K562 (cell line): ENCODE results near the gene RGS3. TPM values are rescaled to one million over a fixed set of nuclear protein-coding genes. Genes with fewer than 3 reads are reported as not detected.

Experiments
- ATAC-seq: fragments of 200-7000 bp; cut with Tn5 transposase; 3 replicates; pipeline ENCODE4 v1.9.1; 2020; ENCODE audit warnings: moderate library complexity
- BruUV-seq: library from RNA; stranded (reverse); fragments of 400-500 nt; replicated peaks from 2 replicates; lab custom pipeline; 2021; lab: Mats Ljungman, UMichigan
- CTCF ChIA-PET: fragments of 300-600 bp; formaldehyde crosslinking; extraction: SDS; loops from one replicate; lab custom pipeline; 2021; ENCODE audit warnings: low intra/inter-chr PET ratio; lab: Yijun Ruan, JAX
- POLR2A ChIA-PET: fragments of 300-600, 350-650 bp; sonication (Branson Sonifier 250); formaldehyde crosslinking; extraction: SDS; loops from one replicate; lab custom pipeline; 2021; ENCODE audit warnings: antibody characterized with exemption, inconsistent platforms; lab: Yijun Ruan, JAX
- DNase-seq, 4 experiments: peaks; one replicate each; pipeline versions ENCODE4 v3.0.0 to v3.0.0-alpha.2; 2011 to 2018; ENCODE audit warnings: low spot score in 3 of 4, mixed read lengths in 3 of 4; ENCODE audit errors: extremely low read depth in 1 of 4
- FAIRE-seq: peaks from 2 replicates; lab custom pipeline; 2011; peaks lifted over from hg19 to GRCh38; lab: Jason Lieb, UNC
- H2AFZ ChIP-seq: 2 replicates; pipeline ENCODE4 v1.6.0; 2011; ENCODE audit warnings: low read depth, low read length, control low read depth, inconsistent platforms
- H3K27ac ChIP-seq: fragments of 200-600 bp; 3 replicates; pipeline ENCODE4 v1.8.0; 2011; ENCODE audit warnings: low read depth, mild to moderate bottlenecking, control low read depth, inconsistent platforms, low read length, moderate library complexity, mixed read lengths; ENCODE audit errors: extremely low read depth
- H3K27me3 ChIP-seq, 2 experiments: fragments of 300-600 bp in 1 of 2; 2 replicates in 1 of 2; 3 replicates in 1 of 2; pipeline versions ENCODE4 v1.6.0 to v1.8.0; 2011; ENCODE audit warnings: inconsistent platforms in 2 of 2, low read length in 2 of 2, mild to moderate bottlenecking in 1 of 2, mixed read lengths in 1 of 2, moderate library complexity in 1 of 2; ENCODE audit not compliant: control insufficient read depth in 2 of 2, insufficient read depth in 2 of 2
- H3K36me3 ChIP-seq: fragments of 300-600 bp; 3 replicates; pipeline ENCODE4 v1.8.0; 2011; ENCODE audit warnings: mild to moderate bottlenecking, low read length, inconsistent platforms; ENCODE audit not compliant: control insufficient read depth, insufficient read depth
- H3K4me1 ChIP-seq, 2 experiments: fragments of 200-600 bp in 1 of 2; replicated peaks in 1 of 2; 2 replicates in 1 of 2; 3 replicates in 1 of 2; pipeline versions ENCODE4 v1.5.1 to v1.8.0; 2011; ENCODE audit warnings: inconsistent platforms in 2 of 2, low read length in 2 of 2, mild to moderate bottlenecking in 1 of 2, mixed read lengths in 1 of 2, moderate library complexity in 1 of 2; ENCODE audit not compliant: control insufficient read depth in 2 of 2, insufficient read depth in 2 of 2
- H3K4me2 ChIP-seq: 2 replicates; pipeline ENCODE4 v1.6.1; 2011; ENCODE audit warnings: low read length, control low read depth, inconsistent platforms, mixed read lengths; ENCODE audit not compliant: insufficient read depth
- H3K4me3 ChIP-seq: fragments of 200-600 bp; sonication (generic), shearing (Covaris generic); 2 replicates; pipeline ENCODE4 v1.5.1; 2016; ENCODE audit warnings: control low read depth, inconsistent platforms
- H3K79me2 ChIP-seq: fragments of 200-600 bp; 3 replicates; pipeline ENCODE4 v1.8.0; 2011; ENCODE audit warnings: low read length, inconsistent platforms; ENCODE audit not compliant: control insufficient read depth, insufficient read depth
- H3K9ac ChIP-seq, 2 experiments: 2 replicates each; pipeline versions ENCODE4 v1.6.0 to v1.6.1; 2011; ENCODE audit warnings: low read depth in 2 of 2, low read length in 2 of 2, control low read depth in 1 of 2, inconsistent platforms in 1 of 2, mild to moderate bottlenecking in 1 of 2, mixed read lengths in 1 of 2; ENCODE audit not compliant: insufficient read depth in 1 of 2
- H3K9me1 ChIP-seq: one replicate; pipeline ENCODE4 v1.6.0; 2011; ENCODE audit warnings: inconsistent platforms, mild to moderate bottlenecking, low read length, moderate library complexity; ENCODE audit not compliant: control insufficient read depth, insufficient read depth
- H3K9me3 ChIP-seq: replicated peaks from 2 replicates; pipeline ENCODE4 v1.5.1; 2011; ENCODE audit warnings: low read depth, low read length, inconsistent platforms; ENCODE audit not compliant: control insufficient read depth, insufficient read depth
- H4K20me1 ChIP-seq: replicated peaks from 2 replicates; pipeline ENCODE4 v1.6.1; 2011; ENCODE audit warnings: low read length, inconsistent platforms, mixed read lengths; ENCODE audit not compliant: control insufficient read depth, insufficient read depth
- ARHGAP35 ChIP-seq: fragments of 450-650 bp; IDR thresholded peaks from 2 replicates; pipeline ENCODE4 v1.6.1; 2018; ENCODE audit not compliant: partially characterized antibody
- ARID2 ChIP-seq: fragments of 450-650 bp; IDR thresholded peaks from 2 replicates; pipeline ENCODE4 v1.6.1; 2017; ENCODE audit warnings: antibody characterized with exemption, mild to moderate bottlenecking
- BHLHE40 ChIP-seq: IDR thresholded peaks from 2 replicates; pipeline ENCODE4 v1.6.1; 2011; ENCODE audit warnings: low read length, improper control_type of control experiment
- CHD2 ChIP-seq: IDR thresholded peaks from 2 replicates; pipeline ENCODE4 v1.6.1; 2011; ENCODE audit warnings: low read depth, low read length
- CSDE1 ChIP-seq, 2 experiments: fragments of 450-650 bp; IDR thresholded peaks; 2 replicates each; pipeline ENCODE4 v1.6.1; 2016; ENCODE audit warnings: mild to moderate bottlenecking in 1 of 2
- PHF20 ChIP-seq: fragments of 450-650 bp; IDR thresholded peaks from 2 replicates; pipeline ENCODE4 v1.6.1; 2018; ENCODE audit not compliant: partially characterized antibody
- POLR2H ChIP-seq: IDR thresholded peaks from 2 replicates; pipeline ENCODE4 v1.6.1; 2016; ENCODE audit warnings: missing genetic modification characterization, low read depth, mild to moderate bottlenecking, control low read depth, missing compliant biosample characterization, moderate library complexity
- PTTG1 ChIP-seq: fragments of 450-650 bp; IDR thresholded peaks from 2 replicates; pipeline ENCODE4 v1.6.1; 2016; ENCODE audit warnings: low read depth, mild to moderate bottlenecking, missing genetic modification characterization, missing compliant biosample characterization
- TCF7L2 ChIP-seq: fragments of 150-350 bp; IDR thresholded peaks from 2 replicates; pipeline ENCODE4 v1.6.1; 2016; ENCODE audit warnings: low read depth, mild to moderate bottlenecking, low read length, moderate library complexity
- TSC22D4 ChIP-seq: fragments of 450-650 bp; IDR thresholded peaks from 2 replicates; pipeline ENCODE4 v1.6.1; 2016; ENCODE audit warnings: missing genetic modification characterization, missing biosample characterization, control low read depth
- XRCC4 ChIP-seq: IDR thresholded peaks from one replicate; pipeline ENCODE4 v1.6.1; 2011; ENCODE audit not compliant: insufficient read depth, insufficient read length; ENCODE audit errors: extremely low read depth
- YBX1 ChIP-seq: fragments of 450-650 bp; IDR thresholded peaks from 2 replicates; pipeline ENCODE4 v1.7.1; 2016; ENCODE audit warnings: mild to moderate bottlenecking
- ZNF644 ChIP-seq: fragments of 200-800 bp; sonication (Bioruptor generic); IDR thresholded peaks from 2 replicates; pipeline ENCODE4 v1.6.1; 2016; ENCODE audit warnings: low read depth, missing genetic modification characterization, missing compliant biosample characterization
- ZNF655 ChIP-seq: fragments of 250-450 bp; sonication (Bioruptor Pico); IDR thresholded peaks from 2 replicates; pipeline ENCODE4 v1.5.0; 2021
- ZNF830 ChIP-seq: fragments of 250-450 bp; sonication (Bioruptor Pico); IDR thresholded peaks from 2 replicates; pipeline ENCODE4 v1.5.0; 2021; ENCODE audit warnings: mild to moderate bottlenecking
- WGBS: fragments of 100-300 bp; shearing (Covaris generic); methylation state at CpG from one replicate; pipeline ENCODE4 v1.1.6; 2016; ENCODE audit warnings: low coverage, mixed read lengths; ENCODE audit not compliant: insufficient coverage; ENCODE audit errors: missing lambda C conversion rate; 5-methylcytosine and 5-hydroxymethylcytosine counted together
- in situ Hi-C: fragments of 300-500 bp; cut with MboI; formaldehyde crosslinking; loops from 4 replicates; pipeline ENCODE4 v1.15.0; 2018; ENCODE audit warnings: inconsistent platforms, mixed read lengths
- intact Hi-C: fragments of 100-400 bp; cut with micrococcal nuclease; formaldehyde crosslinking; loops from 2 replicates; pipeline ENCODE4 v1.14.2; 2022
- polyA plus RNA-seq, 8 experiments: library from polyadenylated mRNA; depleted of rRNA in 4 of 8; stranded (reverse) in 5 of 8; unstranded in 3 of 8; fragments of >200 nt; fragmentation: Nextera tagmentation in 2 of 8; fragmentation: Illumina TruSeq in 1 of 8; extraction: Ambion mirVana in 2 of 8; extraction: Trizol in 1 of 8; gene quantifications; 2 replicates each; pipeline versions ENCODE4 v1.2.1 to v1.2.3, GENCODE V29; 2011 to 2014; ENCODE audit warnings: inconsistent platforms in 1 of 8, missing spikeins in 1 of 8
- total RNA-seq, 7 experiments: library from RNA; depleted of rRNA in 6 of 7; stranded (reverse); fragments of >200 nt in 6 of 7; fragmentation: Illumina TruSeq in 2 of 7; extraction: Trizol in 2 of 7; gene quantifications; 2 replicates each; pipeline versions ENCODE4 v1.2.1 to v1.2.3, GENCODE V29; 2011 to 2021; ENCODE audit warnings: low replicate concordance in 1 of 7
- TF ChIP-seq, protein P1 (sequence below): sonication (generic); formaldehyde crosslinking; IDR thresholded peaks from 2 replicates; pipeline ENCODE4 v1.8.0; 2022; ENCODE audit warnings: mild to moderate bottlenecking, missing genetic modification reagents, borderline replicate concordance

RGS3 gene
- total and polyA plus RNA-seq, 9 of the 15 experiments (the other 6 are each of a cell fraction or from before 2014, with no cell fraction given), result 0.08 to 2.9 (median 0.95) TPM

DNA sequence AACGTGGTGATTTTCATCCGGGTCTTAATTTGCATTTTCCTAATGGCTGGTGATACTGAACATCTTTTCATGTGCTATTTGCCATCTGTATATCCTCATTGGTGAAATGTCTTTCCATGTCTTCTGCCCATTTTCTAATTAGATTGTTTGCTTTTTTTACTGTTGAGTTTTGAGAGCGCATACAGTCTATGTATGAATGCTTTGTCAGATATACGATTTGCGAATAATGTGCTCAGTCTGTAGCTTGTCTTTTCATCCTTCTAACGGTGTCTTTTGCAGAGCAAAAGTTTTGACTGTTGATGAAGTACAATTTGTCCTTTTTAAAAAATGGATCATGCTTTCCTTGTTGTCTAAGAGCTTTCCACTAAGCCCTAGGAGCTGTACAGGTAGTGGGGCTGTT, 143.0 kb downstream of the RGS3 start:
- no peaks in the 10 kb centered on the region for H3K36me3 ChIP-seq
- DNase-seq (no peak), ATAC-seq (no peak), FAIRE-seq (no peak)
- H3K9ac ChIP-seq, result no peak overlapping the region
- H3K4me1 ChIP-seq, result peaks cover 9 to 10% of the 10 kb centered on the region in 2 experiments
- H3K27ac ChIP-seq, result no peak overlapping the region
- POLR2A ChIA-PET, result interaction anchor here (0.7 to 1.1 kb wide), 2 partner anchors 8 to 19 kb away, joined by 4 read pairs; no protein-coding TSS in a partner anchor
- no peaks in the 10 kb centered on the region for H4K20me1 ChIP-seq
- H3K4me3 ChIP-seq, result no peak overlapping the region
- H3K9me1 ChIP-seq, result no peaks in the 10 kb centered on the region
- H3K27me3 ChIP-seq, result peaks cover 14 to 34% of the 10 kb centered on the region in 2 experiments; a peak in 3 of 5 replicates
- no TSS peak for BruUV-seq
- in situ Hi-C loops, result no loop called here
- no peak overlapping the region for H2AFZ ChIP-seq
- no peaks in the 10 kb centered on the region for H3K9me3 ChIP-seq
- intact Hi-C loops, result no loop called here
- CTCF ChIA-PET, result no interaction called here
- WGBS, result 21% methylated on average over 6 of the region's 6 CpGs
- TF ChIP-seq TSC22D4 (tag) (no peak), CSDE1 (IDR thresholded peaks at IDR 0.05) (no peak), PHF20 (no peak), ARID2 (no peak), CHD2 (no peak), YBX1 (no peak), BHLHE40 (no peak), XRCC4 (no peak), TCF7L2 (no peak), ARHGAP35 (no peak), ZNF644 (tag) (no peak), POLR2H (tag) (no peak), PTTG1 (no peak), ZNF830 (CRISPR knock-in tag) (no peak), ZNF655 (CRISPR knock-in tag) (no peak)
- TF ChIP-seq, protein P1, sequence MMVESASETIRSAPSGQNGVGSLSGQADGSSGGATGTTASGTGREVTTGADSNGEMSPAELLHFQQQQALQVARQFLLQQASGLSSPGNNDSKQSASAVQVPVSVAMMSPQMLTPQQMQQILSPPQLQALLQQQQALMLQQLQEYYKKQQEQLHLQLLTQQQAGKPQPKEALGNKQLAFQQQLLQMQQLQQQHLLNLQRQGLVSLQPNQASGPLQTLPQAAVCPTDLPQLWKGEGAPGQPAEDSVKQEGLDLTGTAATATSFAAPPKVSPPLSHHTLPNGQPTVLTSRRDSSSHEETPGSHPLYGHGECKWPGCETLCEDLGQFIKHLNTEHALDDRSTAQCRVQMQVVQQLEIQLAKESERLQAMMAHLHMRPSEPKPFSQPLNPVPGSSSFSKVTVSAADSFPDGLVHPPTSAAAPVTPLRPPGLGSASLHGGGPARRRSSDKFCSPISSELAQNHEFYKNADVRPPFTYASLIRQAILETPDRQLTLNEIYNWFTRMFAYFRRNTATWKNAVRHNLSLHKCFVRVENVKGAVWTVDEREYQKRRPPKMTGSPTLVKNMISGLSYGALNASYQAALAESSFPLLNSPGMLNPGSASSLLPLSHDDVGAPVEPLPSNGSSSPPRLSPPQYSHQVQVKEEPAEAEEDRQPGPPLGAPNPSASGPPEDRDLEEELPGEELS, result no peak
- no peak overlapping the region for H3K4me2 ChIP-seq
- H3K79me2 ChIP-seq, result no peaks in the 10 kb centered on the region
